Activated CD4-positive, alpha-beta T cell treated with anti-CD3 and anti-CD28 coated beads for 1 hour (primary cell): ENCODE data around the gene PCDHAC1.

Experiments used
- DNase-seq: peaks from one replicate; pipeline ENCODE4 v3.0.0-alpha.2; 2020

Gene PCDHAC1

DNA sequence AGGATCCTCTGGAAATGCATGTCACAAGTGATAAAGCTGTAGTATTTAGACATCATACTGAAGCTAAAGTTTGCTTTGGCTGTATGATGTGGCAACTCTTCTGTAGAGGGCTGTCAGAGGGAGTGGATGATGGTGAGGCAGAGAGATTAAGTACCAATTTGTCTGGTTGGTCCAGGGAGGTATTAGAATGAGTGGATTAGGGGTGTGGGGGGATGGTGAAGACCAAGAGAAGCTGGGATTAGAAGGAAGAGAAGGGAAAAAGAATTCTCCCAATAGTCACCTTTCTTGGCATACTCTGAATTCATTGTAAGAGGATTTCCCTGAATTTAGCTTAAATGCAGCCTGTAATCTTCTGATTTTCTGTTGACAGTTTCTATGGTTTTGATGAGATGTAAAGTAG is 43.8 kb downstream of the PCDHAC1 start:
- DNase-seq = no peak

- DNase-seq = no peak
These were observed 47.5 kb downstream of the PCDHAC1 start for GRCh38 chr5:140973550-140973949.

GRCh38 chr5:140977003-140977402 is 50.9 kb downstream of the PCDHAC1 start:
- no peak for DNase-seq

GRCh38 chr5:140978260-140978659 is 52.2 kb downstream of the PCDHAC1 start:
- DNase-seq = no peak

DNA sequence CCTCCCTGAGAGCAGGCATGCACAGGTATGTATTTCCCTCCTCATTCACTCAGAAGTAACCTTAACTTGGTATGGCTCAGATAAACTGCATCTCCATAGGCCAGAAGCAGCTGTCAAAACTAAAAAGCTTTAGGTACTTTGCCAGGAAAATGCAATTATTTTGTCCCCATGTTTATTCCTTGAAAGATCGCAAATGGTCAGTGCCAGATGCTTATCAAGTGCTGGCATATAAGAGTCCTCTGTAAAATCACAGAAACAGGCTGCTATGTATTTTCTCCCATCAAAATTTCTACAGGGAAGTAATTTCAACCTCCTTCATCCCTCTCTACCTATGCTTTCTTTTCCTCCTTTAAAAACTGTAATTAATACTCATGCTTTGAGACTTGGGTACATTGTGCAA is 52.9 kb downstream of the PCDHAC1 start:
- no peak for DNase-seq
